HG02678 (cell line): ENCODE measurements around the gene NEDD8.
"Not testable (repeated sequence)": the region's sequence is repeated elsewhere in the genome, so short reads cannot be mapped to it uniquely, and the experiment has no call there.

ENCODE experiments used
- ATAC-seq: cut with Tn5 transposase; IDR thresholded peaks from one replicate; pipeline ENCODE4 v1.9.1; 2021; ENCODE audit warnings: mild to moderate bottlenecking, moderate library complexity; ENCODE audit not compliant: unreplicated experiment

Gene NEDD8

DNA sequence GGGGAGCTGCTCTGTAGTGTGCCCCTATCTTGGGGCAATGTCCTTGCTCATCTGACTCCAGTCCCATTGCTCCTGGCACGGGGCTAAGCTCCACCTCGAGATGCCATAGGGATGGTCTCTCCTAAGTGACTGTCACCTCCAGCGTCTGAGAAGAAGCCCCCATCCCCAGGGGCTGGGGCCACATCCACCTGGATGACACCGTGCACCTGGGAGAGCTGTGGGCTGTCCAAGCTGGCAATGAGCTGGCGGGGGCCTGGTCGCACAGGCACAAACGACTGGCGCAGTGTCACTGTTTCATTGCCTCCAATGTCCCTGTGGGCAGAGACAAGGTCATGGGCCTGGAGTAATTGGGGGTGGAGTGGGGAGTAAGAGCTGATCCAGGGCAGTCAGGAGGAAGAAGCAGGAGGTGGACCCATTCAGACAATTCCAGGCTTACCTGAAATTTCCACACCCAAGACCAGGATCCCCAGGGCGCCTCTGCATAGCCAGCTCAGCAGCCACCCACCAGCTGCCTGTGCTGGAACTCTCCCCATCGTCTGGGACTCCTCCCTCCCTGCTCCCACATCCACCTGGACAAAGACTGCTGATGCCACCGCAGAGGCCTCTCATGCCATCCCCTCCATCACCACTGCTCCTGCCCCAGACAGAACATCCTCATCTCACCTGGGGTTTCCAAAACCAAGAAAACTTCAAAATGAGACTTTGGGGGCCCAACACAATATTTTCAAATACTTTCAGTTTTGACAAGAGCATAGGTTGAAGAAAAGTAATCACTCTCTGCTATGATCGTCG, 17.3 kb upstream of the NEDD8 start:
- no peak for ATAC-seq

DNA sequence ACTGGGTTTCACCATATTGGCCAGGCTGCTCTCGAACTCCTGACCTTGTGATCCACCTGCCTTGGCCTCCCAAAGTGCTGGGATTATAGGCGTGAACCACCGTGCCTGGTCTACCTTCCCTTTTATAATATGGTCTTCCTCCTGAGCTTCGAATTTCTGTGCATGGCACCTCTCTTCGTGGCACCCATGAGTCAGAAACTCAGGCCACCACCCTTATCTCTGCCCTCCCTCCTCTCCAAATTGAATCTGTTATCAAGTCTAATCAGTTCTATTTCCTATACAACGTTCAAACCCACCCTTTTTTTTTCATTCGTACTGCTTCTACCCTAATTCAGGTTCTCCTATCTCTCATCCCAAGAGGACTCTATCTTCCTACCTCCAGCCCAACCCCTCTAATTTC, 15.3 kb upstream of the NEDD8 start:
- ATAC-seq: no peak

DNA sequence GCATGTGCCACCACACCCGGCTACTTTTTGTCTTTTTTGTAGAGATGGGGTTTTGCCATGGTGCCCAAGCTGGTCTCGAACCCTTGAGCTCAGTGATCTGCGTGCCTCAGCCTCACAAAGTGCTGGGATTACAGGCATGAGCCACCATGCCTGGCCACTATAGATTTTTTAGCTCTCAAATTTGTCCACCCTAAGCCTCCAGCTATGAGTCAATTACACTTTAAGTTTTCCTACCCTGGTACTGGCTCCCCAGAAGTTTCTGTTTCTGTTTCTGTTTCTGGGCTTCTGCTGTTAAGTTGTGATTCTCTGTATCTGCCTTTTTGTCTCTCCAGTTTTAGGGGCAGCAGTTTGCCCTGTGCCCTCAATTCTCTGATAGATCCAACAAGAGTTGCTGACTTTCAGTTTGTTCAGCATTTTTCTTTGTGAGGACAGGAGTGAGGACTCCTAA, 14.6 kb upstream of the NEDD8 start:
- peak; percentile 20 for ATAC-seq

DNA sequence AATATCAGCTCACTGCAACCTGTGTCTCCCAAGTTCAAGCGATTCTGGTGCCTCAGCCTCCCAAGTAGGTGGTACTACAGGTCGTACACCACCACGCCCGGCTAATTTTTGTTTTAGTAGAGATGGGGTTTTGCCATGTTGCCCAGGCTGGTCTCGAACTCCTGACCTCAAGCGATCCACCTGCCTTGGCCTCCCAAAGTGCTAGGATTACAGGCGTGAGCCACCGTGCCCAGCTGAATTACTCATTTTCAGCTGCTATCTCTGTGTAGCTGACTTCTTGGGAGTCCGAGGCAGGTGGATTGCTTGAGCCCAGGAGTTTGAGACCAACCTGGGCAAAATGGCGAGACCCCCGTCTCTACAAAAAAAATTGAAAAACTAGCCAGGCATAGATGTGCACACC, 13.2 kb upstream of the NEDD8 start:
- not testable (repeated sequence) for ATAC-seq

DNA sequence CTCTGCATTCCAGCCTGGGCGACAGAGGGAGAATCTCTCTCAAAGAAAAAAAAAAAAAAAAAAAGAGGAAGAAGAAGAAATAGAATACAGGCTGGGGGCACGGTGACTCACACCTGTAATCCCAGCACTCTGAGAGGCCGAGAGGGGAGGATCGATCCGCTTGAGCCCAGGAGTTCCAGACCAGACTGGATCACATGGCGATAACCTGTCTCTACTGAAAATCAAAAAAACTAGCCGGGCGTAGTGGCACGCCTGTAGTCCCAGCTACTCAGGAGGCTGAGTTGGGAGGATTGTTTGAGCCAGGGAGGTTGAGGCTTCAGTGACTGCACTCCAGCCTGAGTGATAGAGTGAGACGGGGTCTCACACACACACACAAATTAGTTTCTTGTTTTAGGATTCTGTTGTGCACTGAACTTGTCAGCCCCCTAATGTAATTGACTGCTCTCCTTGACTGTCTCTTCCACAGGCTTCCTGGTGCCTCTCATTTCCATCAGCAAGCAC, 11.2 kb upstream of the NEDD8 start:
- no peak for ATAC-seq

DNA sequence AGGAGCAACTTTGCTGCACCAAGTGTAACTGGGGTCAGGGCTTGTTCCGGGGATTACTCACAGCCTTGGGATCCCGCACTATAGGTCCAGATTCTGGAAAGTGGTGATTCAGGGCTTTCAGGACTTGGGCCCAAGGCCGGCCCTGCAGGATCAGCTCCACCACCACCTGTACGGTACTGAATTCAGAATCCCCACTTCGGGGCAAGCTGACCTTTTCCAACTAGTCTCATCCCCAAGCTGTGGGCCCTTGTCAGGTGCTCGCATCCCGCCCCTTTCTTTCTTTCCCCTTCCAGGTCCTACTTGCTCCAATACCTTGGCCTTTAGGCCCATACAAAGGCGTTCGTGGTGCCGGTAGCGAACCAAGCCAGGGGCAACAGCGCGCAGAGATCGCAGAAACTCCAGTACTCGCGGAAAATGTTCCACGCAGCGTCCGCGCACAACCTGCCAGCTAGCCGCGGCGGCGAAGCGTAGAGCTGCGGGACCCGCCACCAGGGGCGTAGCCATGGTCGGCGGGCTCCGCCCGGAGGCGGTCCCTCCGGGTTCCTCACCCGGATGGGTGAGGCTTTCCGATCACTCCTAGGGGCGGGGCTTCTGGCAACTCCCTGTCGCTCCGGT, 9.8 kb upstream of the NEDD8 start:
- ATAC-seq: peak; percentile 79

DNA sequence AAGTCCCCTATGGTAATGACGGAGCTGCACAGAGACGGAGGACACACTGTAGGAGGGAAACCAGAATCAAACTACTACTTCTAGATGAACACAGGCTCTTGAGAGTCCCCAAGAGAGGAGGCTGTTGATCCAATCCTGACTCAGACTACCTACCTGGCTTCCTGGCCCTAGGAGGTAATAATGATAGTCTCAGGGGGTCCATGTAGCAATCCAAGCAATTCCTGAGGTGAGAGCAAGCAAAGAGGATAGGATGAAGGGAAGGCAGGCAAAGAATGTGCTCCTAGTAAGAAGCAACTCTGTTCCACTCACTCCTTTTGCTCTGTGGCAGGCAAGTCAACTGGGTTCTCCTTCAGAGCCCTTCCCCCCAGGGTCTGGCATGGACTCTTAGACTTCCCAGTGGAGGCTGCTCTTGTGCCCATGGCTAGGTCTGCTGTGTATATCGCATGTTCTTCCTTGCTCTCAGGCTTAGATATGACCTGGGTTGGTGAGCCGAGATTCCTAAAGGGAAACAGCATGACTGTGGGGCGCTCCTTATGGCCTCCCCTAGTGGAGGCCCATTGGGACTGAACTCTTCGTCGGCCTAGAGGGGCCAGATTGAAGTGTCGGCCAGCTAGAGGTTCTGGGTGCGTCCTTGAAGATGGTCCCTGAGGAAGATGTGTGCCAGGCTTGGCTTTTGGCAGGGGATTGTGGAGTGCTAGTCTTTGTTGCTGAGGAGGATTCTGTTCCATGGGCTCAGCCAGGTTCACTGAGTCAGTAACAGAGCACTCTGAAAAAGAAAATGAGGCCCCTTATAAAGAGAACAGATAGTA, 8.1 kb upstream of the NEDD8 start:
- ATAC-seq: no peak

DNA sequence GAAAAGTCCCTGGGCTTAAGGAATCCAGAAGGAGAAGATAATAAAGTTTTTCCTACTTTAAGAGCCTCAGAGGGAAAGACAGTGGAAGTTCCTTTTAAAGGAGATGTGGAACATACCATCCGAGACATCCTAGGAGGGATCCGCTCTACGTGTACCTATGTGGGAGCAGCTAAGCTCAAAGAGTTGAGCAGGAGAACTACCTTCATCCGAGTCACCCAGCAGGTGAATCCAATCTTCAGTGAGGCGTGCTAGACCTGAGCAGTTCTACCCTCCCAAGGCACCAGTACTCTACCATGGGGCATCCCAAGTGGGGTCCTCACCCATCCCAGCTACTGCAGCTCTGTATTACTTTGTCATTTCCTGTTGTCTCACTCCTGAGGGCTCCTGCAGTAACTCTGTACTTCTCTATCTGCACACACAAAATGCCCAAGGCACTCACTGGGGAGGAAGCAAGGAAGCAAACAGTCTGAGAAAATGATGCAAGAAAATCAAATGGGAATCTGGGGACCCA, 6.4 kb upstream of the NEDD8 start:
- no peak for ATAC-seq

DNA sequence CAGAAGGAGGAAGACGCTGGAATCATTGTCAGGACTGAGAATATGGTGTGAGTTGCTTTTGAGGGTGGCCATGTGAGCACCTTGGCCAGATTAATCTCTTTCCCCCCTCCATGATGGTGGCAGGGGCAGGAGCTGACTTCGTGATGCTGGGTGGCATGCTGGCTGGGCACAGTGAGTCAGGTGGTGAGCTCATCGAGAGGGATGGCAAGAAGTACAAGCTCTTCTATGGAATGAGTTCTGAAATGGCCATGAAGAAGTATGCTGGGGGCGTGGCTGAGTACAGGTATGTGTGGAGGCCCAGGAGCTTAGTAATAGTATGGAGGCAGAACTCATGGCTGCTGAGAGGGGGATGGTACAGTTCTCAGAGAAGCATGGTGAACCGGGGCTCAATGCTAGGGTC, 6.0 kb upstream of the NEDD8 start:
- ATAC-seq: no peak

DNA sequence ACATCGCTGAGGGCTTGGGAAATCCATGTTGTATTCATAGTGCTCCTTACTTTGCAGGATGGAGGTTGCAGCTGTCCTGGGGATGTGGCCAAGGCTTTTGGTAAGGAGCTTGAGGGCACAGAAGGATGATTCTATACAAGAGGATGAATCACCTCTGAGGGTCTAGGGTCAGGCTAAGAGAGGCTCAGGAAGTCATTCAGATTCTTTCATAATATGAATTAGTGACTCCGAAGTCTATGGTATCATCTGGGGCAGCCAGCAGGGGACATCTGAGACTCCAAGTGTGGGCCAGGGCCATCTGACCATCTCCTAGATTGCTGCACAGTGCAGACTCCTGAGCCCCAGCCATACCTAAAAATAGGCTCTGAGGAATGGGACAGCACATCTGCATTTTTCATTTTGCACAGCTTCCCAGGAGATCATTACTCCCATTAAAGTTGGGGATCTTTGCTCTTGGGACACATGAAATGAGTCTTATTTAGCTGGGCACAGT, 5.3 kb upstream of the NEDD8 start:
- no peak for ATAC-seq

DNA sequence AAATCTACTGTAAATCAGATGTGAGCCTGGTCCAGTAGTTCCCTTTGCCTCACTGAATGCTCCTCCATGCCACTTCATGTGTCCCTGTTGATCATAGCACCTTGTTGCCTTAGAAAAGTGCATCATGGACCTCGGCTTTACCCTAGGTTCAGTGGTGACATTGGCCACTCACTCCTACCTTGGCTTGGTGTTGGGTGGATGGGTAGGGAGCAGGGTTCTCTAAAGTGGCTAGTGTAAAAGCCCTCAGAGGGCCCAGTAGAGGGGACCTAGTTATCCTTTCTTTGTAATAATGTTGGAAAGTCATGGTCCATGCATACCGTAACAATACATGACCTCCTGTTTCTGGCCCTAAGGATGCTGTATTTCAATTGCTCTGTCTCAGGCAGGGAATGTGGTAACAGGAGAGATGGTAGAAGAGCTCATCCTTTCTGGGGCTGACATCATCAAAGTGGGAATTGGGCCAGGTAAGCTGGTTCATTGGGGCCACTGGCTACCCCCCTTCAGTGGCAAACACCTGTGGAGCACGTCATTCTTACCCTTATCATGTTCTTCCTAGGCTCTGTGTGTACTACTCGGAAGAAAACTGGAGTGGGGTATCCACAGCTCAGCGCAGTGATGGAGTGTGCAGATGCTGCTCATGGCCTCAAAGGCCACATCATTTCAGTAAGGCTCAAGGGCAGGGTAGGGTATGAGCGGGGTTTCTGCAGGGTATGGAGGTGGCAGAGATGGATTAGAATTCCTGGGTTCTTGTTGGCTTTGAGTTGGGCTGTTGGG, 4.7 kb upstream of the NEDD8 start:
- ATAC-seq: no peak

DNA sequence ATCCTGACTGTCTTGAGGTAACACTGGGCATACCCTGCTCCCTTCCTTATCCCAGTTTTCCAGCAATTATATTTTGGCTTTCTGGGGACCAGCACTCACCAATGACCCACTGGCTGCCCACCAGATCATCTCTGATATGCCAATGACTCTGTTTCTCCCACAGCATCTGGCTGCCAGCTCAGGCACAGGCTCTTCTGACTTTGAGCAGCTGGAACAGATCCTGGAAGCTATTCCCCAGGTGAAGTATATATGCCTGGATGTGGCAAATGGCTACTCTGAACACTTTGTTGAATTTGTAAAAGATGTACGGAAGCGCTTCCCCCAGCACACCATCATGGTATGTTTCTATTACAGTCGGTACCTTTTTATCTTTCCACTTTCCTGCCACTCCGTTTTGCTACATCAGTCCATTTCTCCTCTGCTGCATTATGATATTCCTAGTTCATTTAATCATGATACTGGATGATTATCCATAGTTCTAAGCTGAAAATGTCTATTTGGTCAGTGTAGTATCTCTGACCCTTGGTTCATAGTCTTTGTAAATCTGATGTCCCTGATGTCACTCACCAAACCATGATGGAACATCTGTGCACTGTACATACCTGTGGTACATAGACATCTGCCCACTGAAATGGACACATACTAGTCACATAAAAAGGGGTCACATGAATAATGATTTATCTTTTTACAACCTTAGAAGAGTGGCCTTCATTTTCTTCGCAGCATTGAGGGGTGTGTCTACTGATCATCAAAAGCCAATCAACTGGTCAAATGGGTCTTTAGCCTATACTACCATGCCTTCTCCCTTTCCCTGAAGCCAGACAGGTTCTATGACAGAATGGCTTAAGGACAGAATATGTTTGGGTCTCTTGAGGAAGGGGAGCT, 3.9 kb upstream of the NEDD8 start:
- no peak for ATAC-seq

DNA sequence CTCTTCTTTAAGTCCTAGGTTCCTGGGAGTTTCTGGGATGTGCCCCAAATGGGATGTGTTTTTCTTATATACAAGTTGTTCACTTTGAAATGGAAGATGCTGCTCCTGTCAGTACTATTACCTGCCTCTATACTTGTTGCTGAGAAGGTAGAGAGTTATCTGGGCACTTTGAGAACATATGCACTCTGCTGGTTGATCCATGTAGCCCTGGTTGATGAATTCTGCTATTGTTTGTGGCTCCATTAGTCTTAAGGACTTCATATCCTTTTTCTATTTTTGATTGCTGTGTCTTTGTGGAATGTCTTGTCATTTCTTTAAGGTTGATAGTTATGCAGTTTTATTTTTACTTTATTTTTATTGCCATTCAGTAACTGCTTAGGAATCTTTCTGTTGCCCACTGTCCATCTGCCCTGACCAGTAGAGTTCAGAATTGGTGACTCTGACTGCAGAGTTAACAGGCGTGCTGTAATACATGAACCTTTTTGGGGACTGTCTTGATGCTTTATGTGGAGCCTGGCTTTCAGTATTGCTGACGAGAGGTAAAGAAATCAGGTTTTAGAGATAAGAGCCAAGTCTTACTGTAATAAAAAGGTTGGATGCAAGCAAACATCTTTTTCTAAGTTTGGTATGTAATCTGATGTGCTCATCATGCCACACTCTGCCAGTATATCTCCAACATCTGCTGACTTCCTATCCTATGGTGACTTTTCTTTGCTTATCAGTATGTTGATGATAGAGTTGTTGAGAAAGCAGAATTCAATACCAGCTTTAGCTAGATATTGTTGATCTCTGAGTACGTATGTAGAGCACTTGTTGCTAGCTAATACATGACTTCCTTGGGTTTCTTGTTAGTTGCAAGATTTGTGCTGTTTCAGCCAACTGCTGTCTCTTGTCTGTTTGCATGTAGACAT, 2.2 kb upstream of the NEDD8 start:
- no peak for ATAC-seq

DNA sequence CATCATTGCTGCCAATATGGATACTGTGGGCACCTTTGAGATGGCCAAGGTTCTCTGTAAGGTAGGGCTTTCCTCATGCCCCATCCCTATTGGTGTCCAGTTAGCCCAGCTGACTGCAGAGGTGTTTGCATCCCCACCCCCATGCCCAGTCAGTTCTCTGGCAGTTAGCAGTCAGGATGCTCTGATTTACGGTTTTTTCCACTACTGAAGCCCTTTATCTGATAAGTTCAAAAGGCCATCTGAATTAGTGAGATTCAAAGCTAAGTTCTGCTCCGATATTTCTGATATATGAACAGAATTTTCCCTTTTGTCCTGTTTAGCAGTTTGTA, 1.3 kb upstream of the NEDD8 start:
- no peak for ATAC-seq

DNA sequence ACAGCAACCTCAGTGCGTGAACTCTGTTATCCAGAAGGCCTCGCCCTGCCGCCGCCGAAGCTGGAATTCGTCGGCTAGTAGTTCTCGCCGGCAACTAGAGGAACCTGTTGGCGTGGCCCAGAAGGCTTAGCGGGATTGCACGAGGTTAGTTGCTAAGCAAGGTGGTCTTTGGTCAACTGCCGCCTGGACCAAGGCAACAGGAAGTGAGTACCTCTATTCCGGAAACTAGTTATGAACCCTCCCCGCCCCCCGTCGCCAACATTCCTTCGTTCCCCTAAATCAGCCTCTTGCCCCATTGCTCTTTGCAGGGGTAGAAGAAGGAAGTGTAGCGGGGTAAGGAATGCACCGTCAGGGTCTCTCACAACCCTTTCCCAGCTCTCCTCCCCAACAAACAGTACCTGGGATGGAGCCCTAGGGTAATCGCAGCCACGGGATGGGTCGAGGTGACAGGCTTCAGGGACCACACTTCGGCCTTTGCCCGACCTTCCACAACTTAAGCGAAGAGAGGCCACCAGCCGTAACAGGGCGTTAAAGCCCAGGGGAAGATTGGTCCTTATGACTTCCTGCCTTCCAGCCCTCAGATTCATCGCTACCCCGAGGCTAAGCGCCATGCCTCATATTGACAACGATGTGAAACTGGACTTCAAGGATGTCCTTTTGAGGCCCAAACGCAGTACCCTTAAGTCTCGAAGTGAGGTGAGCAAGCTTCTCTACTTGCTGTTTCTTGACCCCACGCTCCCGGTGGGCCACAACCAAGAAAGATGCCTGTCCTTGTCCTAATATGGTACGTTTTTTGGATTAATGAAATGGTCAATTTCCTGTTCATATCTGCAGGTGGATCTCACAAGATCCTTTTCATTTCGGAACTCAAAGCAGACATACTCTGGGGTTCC, 724 bp upstream of the NEDD8 start, which contains the start of gene GMPR2:
GMPR2 (plus strand) TSS at position 285 of the 893 bp plus-strand sequence; CDS start at position 610, 325 bp downstream.
- ATAC-seq: peak; percentile 65

DNA sequence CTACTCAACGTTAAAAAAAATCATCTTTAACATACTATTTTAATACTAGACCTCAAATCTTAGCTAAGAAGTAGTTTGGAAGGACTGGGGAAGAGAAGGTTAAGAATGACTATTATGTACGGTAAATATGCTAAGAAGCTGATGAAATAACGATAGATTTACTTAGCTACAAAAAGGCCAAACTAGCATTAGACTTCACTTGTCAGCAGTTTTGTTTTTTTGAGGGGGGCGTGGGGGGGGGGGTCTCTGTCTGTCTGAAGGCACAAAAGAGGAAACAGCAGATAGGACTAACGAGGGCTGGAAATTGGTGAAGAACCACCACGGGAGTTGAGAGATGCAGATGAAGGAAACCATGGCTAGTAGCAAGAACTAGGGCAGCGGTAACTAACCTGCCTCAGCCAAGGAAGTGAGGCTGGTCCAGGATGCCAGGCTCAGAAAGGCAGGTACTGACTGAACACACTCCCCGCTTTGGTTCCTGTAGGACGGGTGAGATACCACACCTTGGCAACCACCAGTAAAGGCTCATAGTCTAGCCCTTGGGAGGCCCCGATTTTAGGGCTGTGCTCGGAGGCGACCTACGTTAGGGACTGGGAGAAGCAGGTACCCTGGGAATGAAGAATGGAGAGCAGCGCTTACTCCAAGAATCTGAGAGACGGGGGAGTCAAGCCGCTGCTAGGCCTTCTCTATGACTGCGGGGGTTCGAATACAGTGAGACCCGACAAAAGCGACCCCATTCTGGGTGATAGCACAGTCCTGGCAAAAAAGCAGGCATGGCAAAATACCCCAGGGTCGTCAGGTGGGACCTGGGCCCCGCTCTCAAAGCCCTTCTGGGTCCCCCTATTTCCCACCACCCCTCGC, 675 bp downstream of the NEDD8 start:
- ATAC-seq: no peak
